ENCODE data around the gene HOMER2. TPM values are rescaled to one million over a fixed set of nuclear protein-coding genes. Genes with fewer than 3 reads are reported as not detected.

HOMER2 gene
- total RNA-seq, 4 donors from 2014 or later: 2.2 to 4.3 (median 3.3) TPM

GRCh38 chr15:82804575-82804949 lies 148.0 kb downstream of the HOMER2 start:
- DNase-seq: no peak
- no peak overlapping the region for H3K27ac ChIP-seq
- H3K36me3 ChIP-seq: no peaks in the 10 kb centered on the region
- H3K9me3 ChIP-seq: no peaks in the 10 kb centered on the region
- peaks cover 0 to 5% (median 0%) of the 10 kb centered on the region in 4 donors for H3K4me1 ChIP-seq
- H3K4me3 ChIP-seq: no peak overlapping the region
- no peaks in the 10 kb centered on the region for H3K27me3 ChIP-seq
- no peak for TF ChIP-seq CTCF (IDR thresholded peaks at IDR 0.05)
- TF ChIP-seq POLR2A (IDR thresholded peaks at IDR 0.05): no peak

GRCh38 chr15:82803793-82804574 lies 148.5 kb downstream of the HOMER2 start:
- Histone ChIP-seq H3K36me3 (no peaks in the 10 kb centered on the region), H3K27me3 (no peaks in the 10 kb centered on the region), H3K9me3 (no peaks in the 10 kb centered on the region), H3K4me3 (no peak overlapping the region), H3K27ac (no peak overlapping the region), H3K4me1 (peaks cover 0 to 3% (median 0%) of the 10 kb centered on the region in 4 donors)
- DNase-seq: no peak
- TF ChIP-seq POLR2A (IDR thresholded peaks at IDR 0.05) (no peak), CTCF (IDR thresholded peaks at IDR 0.05) (no peak)

GRCh38 chr15:82802497-82802896 lies 150.0 kb downstream of the HOMER2 start:
- Histone ChIP-seq H3K9me3 (no peaks in the 10 kb centered on the region), H3K27ac (no peak overlapping the region), H3K27me3 (no peaks in the 10 kb centered on the region), H3K4me1 (no peaks in the 10 kb centered on the region), H3K36me3 (no peaks in the 10 kb centered on the region), H3K4me3 (no peak overlapping the region)
- no peak for TF ChIP-seq CTCF (IDR thresholded peaks at IDR 0.05)
- TF ChIP-seq POLR2A (IDR thresholded peaks at IDR 0.05): no peak
- no peak for DNase-seq

GRCh38 chr15:82799183-82799841 lies 153.2 kb downstream of the HOMER2 start:
- Histone ChIP-seq H3K4me1 (no peaks in the 10 kb centered on the region), H3K27me3 (no peaks in the 10 kb centered on the region), H3K36me3 (no peaks in the 10 kb centered on the region), H3K4me3 (no peak overlapping the region), H3K9me3 (no peaks in the 10 kb centered on the region), H3K27ac (no peak overlapping the region)
- no peak for TF ChIP-seq CTCF (IDR thresholded peaks at IDR 0.05)
- TF ChIP-seq POLR2A (IDR thresholded peaks at IDR 0.05): no peak
- no peak for DNase-seq

Other genes with a start within 250 kb of the HOMER2 start
- gene AP3B2, start 242.8 kb downstream of the HOMER2 start, total RNA-seq: 10 to 100 TPM in 1 of 4 donors, 1 to 10 TPM in 2, not detected in 1; 1.2 to 10.4 (median 1.6) TPM
- not detected for gene FSD2, start 146.7 kb downstream of the HOMER2 start, total RNA-seq
- gene WHAMM, start 143.1 kb downstream of the HOMER2 start, total RNA-seq: 10 to 100 TPM in 3 of 4 donors, 1 to 10 TPM in 1; 8.6 to 16.0 (median 13.2) TPM
- 10 to 100 TPM in 3 of 4 donors, 1 to 10 TPM in 1; 4.5 to 13.0 (median 10.9) TPM for gene RAMAC, start 33.5 kb upstream of the HOMER2 start, total RNA-seq
- gene C15orf40, start 58.9 kb upstream of the HOMER2 start, total RNA-seq: 10 to 100 TPM; 10.7 to 33.8 (median 19.9) TPM
- gene BTBD1, start 114.5 kb upstream of the HOMER2 start, total RNA-seq: 10 to 100 TPM; 58.7 to 74.6 (median 68.9) TPM
- gene TM6SF1, start 154.9 kb upstream of the HOMER2 start, total RNA-seq: 1 to 10 TPM in 2 of 4 donors, not detected in 2; 3.3 to 3.5 TPM